ENCODE measurements around the gene TRIM63.

The TRIM63 gene

GRCh38 chr1:26058052-26058595 is 9.3 kb downstream of the TRIM63 start:
- in situ Hi-C loops (cut with HindIII; ENCODE audit: low pct_ligation_motif_present, low sequenced_read_pairs) = no loop called here
- peaks cover 35% of the 10 kb centered on the region for H3K27me3 ChIP-seq (replicated peaks)
- no peak for TF ChIP-seq CTCF (IDR thresholded peaks at IDR 0.05; ENCODE audit: low read depth, low read length, missing control alignments)

GRCh38 chr1:26057189-26057588 is 10.2 kb downstream of the TRIM63 start:
- in situ Hi-C loops (cut with HindIII; ENCODE audit: low pct_ligation_motif_present, low sequenced_read_pairs) = no loop called here

More at GRCh38 chr1:26058052-26058595, 9.3 kb downstream of the TRIM63 start:
- no peak overlapping the region for H3K27ac ChIP-seq
- no peaks in the 10 kb centered on the region for H3K36me3 ChIP-seq (replicated peaks)
- DNase-seq = no peak
- H3K4me3 ChIP-seq (ENCODE audit: low read depth, low read length) = no peak overlapping the region

GRCh38 chr1:26055041-26055440 is 12.4 kb downstream of the TRIM63 start:
- no peak overlapping the region for H3K27ac ChIP-seq
- no peaks in the 10 kb centered on the region for H3K36me3 ChIP-seq (replicated peaks)
- no peak overlapping the region for H3K4me3 ChIP-seq (ENCODE audit: low read depth, low read length)
- peaks cover 39% of the 10 kb centered on the region for H3K27me3 ChIP-seq (replicated peaks)
- no peak for DNase-seq
- in situ Hi-C loops (cut with HindIII; ENCODE audit: low pct_ligation_motif_present, low sequenced_read_pairs) = no loop called here
- no peak for TF ChIP-seq CTCF (IDR thresholded peaks at IDR 0.05; ENCODE audit: low read depth, low read length, missing control alignments)

More at GRCh38 chr1:26057189-26057588, 10.2 kb downstream of the TRIM63 start:
- no peak overlapping the region for H3K4me3 ChIP-seq (ENCODE audit: low read depth, low read length)
- no peak overlapping the region for H3K27ac ChIP-seq
- H3K27me3 ChIP-seq (replicated peaks) = peaks cover 37% of the 10 kb centered on the region
- no peak for DNase-seq
- no peak for TF ChIP-seq CTCF (IDR thresholded peaks at IDR 0.05; ENCODE audit: low read depth, low read length, missing control alignments)
- no peaks in the 10 kb centered on the region for H3K36me3 ChIP-seq (replicated peaks)

- no peak for TF ChIP-seq CTCF (IDR thresholded peaks at IDR 0.05; ENCODE audit: low read depth, low read length, missing control alignments)
- H3K36me3 ChIP-seq (replicated peaks) = no peaks in the 10 kb centered on the region
- no peak overlapping the region for H3K27ac ChIP-seq
- peaks cover 36% of the 10 kb centered on the region for H3K27me3 ChIP-seq (replicated peaks)
- no peak overlapping the region for H3K4me3 ChIP-seq (ENCODE audit: low read depth, low read length)
- in situ Hi-C loops (cut with HindIII; ENCODE audit: low pct_ligation_motif_present, low sequenced_read_pairs) = no loop called here
- DNase-seq = no peak
Observed at GRCh38 chr1:26053718-26054560, 13.5 kb downstream of the TRIM63 start.

- DNase-seq = no peak
- Histone ChIP-seq H3K36me3 (replicated peaks) (no peaks in the 10 kb centered on the region), H3K27ac (no peak overlapping the region), H3K4me3 (ENCODE audit: low read depth, low read length) (no peak overlapping the region), H3K27me3 (replicated peaks) (peaks cover 53% of the 10 kb centered on the region)
- in situ Hi-C loops (cut with HindIII; ENCODE audit: low pct_ligation_motif_present, low sequenced_read_pairs) = no loop called here
- no peak for TF ChIP-seq CTCF (IDR thresholded peaks at IDR 0.05; ENCODE audit: low read depth, low read length, missing control alignments)
Observed at GRCh38 chr1:26050248-26050640, 17.2 kb downstream of the TRIM63 start.

Measured in brain microvascular endothelial cell (primary cell).